ENCODE data around the gene CHADL. TPM values are rescaled to one million over a fixed set of nuclear protein-coding genes. Genes with fewer than 3 reads are reported as not detected.
"Not testable (repeated sequence)": the region's sequence is repeated elsewhere in the genome, so short reads cannot be mapped to it uniquely, and the experiment has no call there.

CHADL gene
- total RNA-seq, 4 donors from 2014 or later, result 4.6 to 7.5 (median 6.2) TPM

DNA sequence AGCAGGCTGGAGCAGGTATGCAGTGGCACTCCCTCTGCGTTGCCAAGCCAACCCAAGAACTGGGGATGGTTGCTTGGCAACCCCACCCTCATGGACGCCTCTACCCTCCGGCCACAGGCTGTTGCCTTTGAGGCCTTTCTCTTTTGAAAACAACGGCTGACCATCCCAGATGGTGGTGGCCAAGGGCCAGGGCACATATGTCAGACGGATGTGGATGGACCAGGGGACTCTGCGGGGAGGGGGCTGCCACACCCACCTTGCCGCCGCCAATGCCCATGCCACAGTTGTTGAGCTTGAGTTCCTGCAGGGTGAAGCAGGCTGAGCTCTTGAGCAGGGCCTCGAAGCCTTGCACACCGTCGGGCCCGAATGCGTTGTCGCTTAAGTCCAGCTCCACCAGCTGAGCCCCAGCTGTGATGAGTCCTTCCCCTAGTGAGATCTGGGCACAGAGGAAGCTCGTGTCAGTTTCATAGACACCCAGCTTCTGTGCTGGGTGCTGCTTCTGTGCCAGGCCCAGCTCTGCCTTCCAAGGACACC is 23.7 kb upstream of the CHADL start:
- H3K27me3 ChIP-seq, result no peaks in the 10 kb centered on the region
- no peaks in the 10 kb centered on the region for H3K9me3 ChIP-seq
- intact Hi-C loops (cut with DNase I), result no loop called here
- H3K4me3 ChIP-seq (replicated peaks in 1 of 3), result no peak overlapping the region
- TF ChIP-seq, protein P1, sequence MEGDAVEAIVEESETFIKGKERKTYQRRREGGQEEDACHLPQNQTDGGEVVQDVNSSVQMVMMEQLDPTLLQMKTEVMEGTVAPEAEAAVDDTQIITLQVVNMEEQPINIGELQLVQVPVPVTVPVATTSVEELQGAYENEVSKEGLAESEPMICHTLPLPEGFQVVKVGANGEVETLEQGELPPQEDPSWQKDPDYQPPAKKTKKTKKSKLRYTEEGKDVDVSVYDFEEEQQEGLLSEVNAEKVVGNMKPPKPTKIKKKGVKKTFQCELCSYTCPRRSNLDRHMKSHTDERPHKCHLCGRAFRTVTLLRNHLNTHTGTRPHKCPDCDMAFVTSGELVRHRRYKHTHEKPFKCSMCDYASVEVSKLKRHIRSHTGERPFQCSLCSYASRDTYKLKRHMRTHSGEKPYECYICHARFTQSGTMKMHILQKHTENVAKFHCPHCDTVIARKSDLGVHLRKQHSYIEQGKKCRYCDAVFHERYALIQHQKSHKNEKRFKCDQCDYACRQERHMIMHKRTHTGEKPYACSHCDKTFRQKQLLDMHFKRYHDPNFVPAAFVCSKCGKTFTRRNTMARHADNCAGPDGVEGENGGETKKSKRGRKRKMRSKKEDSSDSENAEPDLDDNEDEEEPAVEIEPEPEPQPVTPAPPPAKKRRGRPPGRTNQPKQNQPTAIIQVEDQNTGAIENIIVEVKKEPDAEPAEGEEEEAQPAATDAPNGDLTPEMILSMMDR (IDR thresholded peaks at IDR 0.05), result no peak
- TF ChIP-seq POLR2A (IDR thresholded peaks at IDR 0.05), result no peak
- 94 to 96% methylated on average over 9 to 15 of the region's 15 CpGs for WGBS, 2 donors
- no peak overlapping the region for H3K27ac ChIP-seq
- H3K36me3 ChIP-seq, result peaks cover 66 to 75% of the 10 kb centered on the region in 2 donors
- H3K4me1 ChIP-seq, result no peaks in the 10 kb centered on the region
- no peak for DNase-seq

- intact Hi-C loops (cut with DNase I), result no loop called here
- Histone ChIP-seq H3K4me3 (replicated peaks in 1 of 3) (no peak overlapping the region), H3K9me3 (no peaks in the 10 kb centered on the region), H3K4me1 (no peaks in the 10 kb centered on the region), H3K27ac (no peak overlapping the region), H3K36me3 (peaks cover 64 to 72% of the 10 kb centered on the region in 2 donors), H3K27me3 (no peaks in the 10 kb centered on the region)
- WGBS, 2 donors, result 86 to 92% methylated on average over 2 of the region's 2 CpGs
- no peak for DNase-seq
- no peak for TF ChIP-seq POLR2A (IDR thresholded peaks at IDR 0.05)
- TF ChIP-seq, protein P1 (IDR thresholded peaks at IDR 0.05), result no peak
These were observed 23.0 kb upstream of the CHADL start for GRCh38 chr22:41263704-41264103.

DNA sequence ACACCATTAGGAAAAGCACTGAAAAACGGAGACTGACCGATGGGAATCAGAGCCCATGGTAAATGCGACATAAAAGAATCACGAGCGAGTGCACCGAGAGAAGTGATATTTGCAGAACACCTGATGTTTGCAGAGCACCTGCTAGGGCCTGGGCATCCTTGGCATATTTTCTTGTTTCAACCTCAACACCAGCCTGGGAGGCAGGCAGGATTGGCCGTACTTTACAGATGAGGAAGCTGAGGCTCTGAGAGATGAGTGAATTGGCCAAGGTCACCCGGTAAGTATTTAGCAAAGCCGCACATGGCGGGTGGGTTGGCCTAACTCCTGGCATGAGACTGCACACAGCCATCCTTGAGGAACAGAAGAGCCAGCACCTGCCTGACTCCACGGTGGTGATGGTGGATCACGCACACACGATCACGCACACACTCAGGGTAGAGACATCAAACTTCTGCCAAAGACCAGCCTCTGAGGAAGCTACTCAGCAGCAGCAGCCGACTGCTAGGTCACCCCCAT is 21.6 kb upstream of the CHADL start:
- 96 to 98% methylated on average over 14 to 15 of the region's 15 CpGs for WGBS, 2 donors
- intact Hi-C loops (cut with DNase I), result no loop called here
- H3K36me3 ChIP-seq, result peaks cover 62 to 68% of the 10 kb centered on the region in 2 donors

GRCh38 chr22:41261541-41262249 is 21.0 kb upstream of the CHADL start:
- Histone ChIP-seq H3K36me3 (peaks cover 59 to 67% of the 10 kb centered on the region in 2 donors), H3K27me3 (no peaks in the 10 kb centered on the region), H3K27ac (no peak overlapping the region), H3K4me3 (replicated peaks in 1 of 3) (no peak overlapping the region), H3K4me1 (no peaks in the 10 kb centered on the region), H3K9me3 (no peaks in the 10 kb centered on the region)
- DNase-seq, result no peak
- intact Hi-C loops (cut with DNase I), result no loop called here
- 87 to 89% methylated on average over 9 to 12 of the region's 12 CpGs for WGBS, 2 donors
- TF ChIP-seq, protein P1 (IDR thresholded peaks at IDR 0.05), result no peak
- no peak for TF ChIP-seq POLR2A (IDR thresholded peaks at IDR 0.05)

More for the DNA sequence above, 21.6 kb upstream of the CHADL start:
- H3K27ac ChIP-seq, result no peak overlapping the region
- H3K4me3 ChIP-seq (replicated peaks in 1 of 3), result no peak overlapping the region
- no peaks in the 10 kb centered on the region for H3K4me1 ChIP-seq
- no peaks in the 10 kb centered on the region for H3K27me3 ChIP-seq
- H3K9me3 ChIP-seq, result no peaks in the 10 kb centered on the region
- no peak for DNase-seq
- no peak for TF ChIP-seq POLR2A (IDR thresholded peaks at IDR 0.05)
- TF ChIP-seq, protein P1 (IDR thresholded peaks at IDR 0.05), result no peak

DNA sequence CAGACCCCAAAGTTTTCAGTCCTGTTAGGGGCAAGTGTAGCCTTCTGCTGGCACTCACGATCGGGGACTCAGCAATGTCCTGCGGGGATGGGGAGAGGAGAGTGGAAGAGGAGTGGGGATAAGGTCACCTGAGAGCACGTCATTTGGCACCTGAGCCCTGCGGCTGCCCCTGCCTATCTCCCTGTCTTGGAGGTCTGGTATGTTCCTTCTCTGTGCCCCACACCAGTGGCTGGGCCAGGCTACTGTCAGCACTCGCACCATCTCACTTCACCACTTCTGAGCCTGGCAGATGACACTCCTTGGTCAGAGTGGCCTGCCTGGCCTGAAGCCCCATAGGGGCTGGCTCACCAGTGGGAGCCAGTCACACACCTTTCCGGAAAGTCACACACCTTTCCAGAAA is 20.1 kb upstream of the CHADL start:
- no peaks in the 10 kb centered on the region for H3K27me3 ChIP-seq
- H3K9me3 ChIP-seq, result no peaks in the 10 kb centered on the region
- WGBS, 2 donors, result 94 to 97% methylated on average over 7 of the region's 7 CpGs
- intact Hi-C loops (cut with DNase I), result no loop called here
- TF ChIP-seq, protein P1 (IDR thresholded peaks at IDR 0.05), result no peak
- TF ChIP-seq POLR2A (IDR thresholded peaks at IDR 0.05), result no peak
- no peaks in the 10 kb centered on the region for H3K4me1 ChIP-seq
- no peak overlapping the region for H3K4me3 ChIP-seq (replicated peaks in 1 of 3)
- peaks cover 66 to 67% of the 10 kb centered on the region in 2 donors for H3K36me3 ChIP-seq
- no peak overlapping the region for H3K27ac ChIP-seq
- no peak for DNase-seq

DNA sequence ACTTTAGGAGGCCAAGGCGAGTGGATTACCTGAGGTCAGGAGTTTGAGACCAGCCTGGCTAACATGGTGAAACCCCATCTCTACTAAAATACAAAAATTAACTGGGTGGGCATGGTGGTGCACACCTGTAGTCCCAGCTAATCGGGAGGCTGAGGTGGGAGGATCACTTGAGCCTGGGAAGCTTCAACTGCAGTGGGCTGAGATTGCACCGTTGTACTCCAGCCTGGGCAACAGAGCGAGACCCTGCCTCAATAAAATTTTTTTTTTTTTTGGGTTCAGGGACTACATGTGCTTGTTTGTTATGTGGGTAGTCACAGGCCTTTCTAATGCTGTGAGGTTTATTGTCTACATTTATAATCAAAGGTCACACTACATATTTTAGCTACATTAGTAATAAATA is 19.0 kb upstream of the CHADL start:
- WGBS, 2 donors, result 95 to 99% methylated on average over 4 of the region's 4 CpGs
- peaks cover 61 to 65% of the 10 kb centered on the region in 2 donors for H3K36me3 ChIP-seq
- H3K4me1 ChIP-seq; DNase-seq; H3K9me3 ChIP-seq; H3K27ac ChIP-seq; intact Hi-C loops (cut with DNase I); H3K4me3 ChIP-seq (replicated peaks in 1 of 3); H3K27me3 ChIP-seq: not testable (repeated sequence)

Data from thyroid gland (tissue), 4 donors.